ENCODE results near the gene MAN1B1. TPM values are rescaled to one million over a fixed set of nuclear protein-coding genes. Genes with fewer than 3 reads are reported as not detected.

The MAN1B1 gene
- polyA plus RNA-seq, 2 of the 4 experiments (the other 2 are of a cell fraction), result 31.7 to 48.6 TPM

DNA sequence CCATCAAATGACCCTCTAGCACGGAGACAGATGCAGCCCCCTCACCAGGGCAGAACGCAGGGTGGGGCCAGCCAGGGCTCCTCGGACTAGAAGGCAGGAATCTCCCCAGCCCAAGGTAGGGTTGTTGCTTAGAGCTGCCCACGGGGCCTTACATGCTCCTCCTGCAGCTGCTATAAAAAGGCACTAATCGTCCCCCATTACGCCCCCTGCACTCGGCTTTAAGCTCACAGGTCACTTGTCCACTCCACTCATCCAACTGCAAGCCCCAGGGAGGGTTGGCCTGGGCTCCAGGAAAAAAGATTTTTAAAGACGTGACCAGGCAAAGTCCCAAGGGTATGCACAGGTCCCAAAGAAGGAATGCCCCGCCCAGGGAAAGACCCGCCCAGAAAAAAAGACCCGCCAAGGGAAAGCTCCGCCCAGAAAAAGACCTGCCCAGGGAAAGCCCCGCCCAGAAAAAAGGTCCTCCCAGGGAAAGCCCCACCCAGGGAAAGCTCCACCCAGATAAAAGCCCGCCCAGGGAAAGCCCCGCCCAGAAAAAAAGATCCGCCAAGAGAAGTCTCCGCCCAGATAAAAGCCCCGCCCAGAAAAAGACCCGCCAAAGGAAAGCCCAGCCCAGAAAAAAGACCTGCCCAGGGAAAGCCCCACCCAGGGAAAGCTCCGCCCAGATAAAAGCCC is 63.3 kb downstream of the MAN1B1 start:
- CTCF ChIA-PET, result interaction anchor here (0.8 to 1.7 kb wide), 6 partner anchors 10 to 82 kb away, joined by 3 to 6 read pairs (median 4); partner anchors contain the start of gene LRRC26
- 21% methylated on average over 20 of the region's 20 CpGs for WGBS (ENCODE audit: missing lambda C conversion rate)
- H3K27ac ChIP-seq, result peak overlapping the region in 1 of 2 experiments; percentile 55; a peak in 3 of 6 replicates
- peak overlapping the region; percentile 45 for H3K4me2 ChIP-seq
- no peak for TF ChIP-seq CEBPB (IDR thresholded peaks at IDR 0.05)
- no peak for TF ChIP-seq EHF (CRISPR knock-in tag; IDR thresholded peaks at IDR 0.05)
- no peak for TF ChIP-seq CBX2 (IDR thresholded peaks at IDR 0.05; ENCODE audit: borderline replicate concordance, low read depth)
- no peak for TF ChIP-seq GATA3 (IDR thresholded peaks at IDR 0.05; ENCODE audit: borderline replicate concordance)
- no peak for TF ChIP-seq MAZ (IDR thresholded peaks at IDR 0.05; ENCODE audit: borderline replicate concordance, low read depth, low read length)
- no peak for TF ChIP-seq CHD4 (IDR thresholded peaks at IDR 0.05; ENCODE audit: borderline replicate concordance)
- TF ChIP-seq HDAC2 (IDR thresholded peaks at IDR 0.05), result no peak
- no peak for TF ChIP-seq ZFP36 (IDR thresholded peaks at IDR 0.05; ENCODE audit: borderline replicate concordance, partially characterized antibody)
- TF ChIP-seq MAFK (IDR thresholded peaks at IDR 0.05; ENCODE audit: partially characterized antibody), result no peak
- TF ChIP-seq SMC3 (IDR thresholded peaks at IDR 0.05), result no peak
- TF ChIP-seq RAD21 (conservative IDR thresholded peaks at IDR 0.05 in 1 of 2, IDR thresholded peaks at IDR 0.05 in 1 of 2), result no peak
- no peak for TF ChIP-seq KDM1A (IDR thresholded peaks at IDR 0.05; ENCODE audit: low read depth)
- no peak for TF ChIP-seq ZSCAN20 (CRISPR knock-in tag; IDR thresholded peaks at IDR 0.05)
- TF ChIP-seq, protein P1, sequence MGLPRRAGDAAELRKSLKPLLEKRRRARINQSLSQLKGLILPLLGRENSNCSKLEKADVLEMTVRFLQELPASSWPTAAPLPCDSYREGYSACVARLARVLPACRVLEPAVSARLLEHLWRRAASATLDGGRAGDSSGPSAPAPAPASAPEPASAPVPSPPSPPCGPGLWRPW (IDR thresholded peaks at IDR 0.05), result no peak
- TF ChIP-seq ELK1 (IDR thresholded peaks at IDR 0.05; ENCODE audit: low read depth, low read length), result no peak
- no peak for TF ChIP-seq NR3C1 (IDR thresholded peaks at IDR 0.05)
- TF ChIP-seq REST (IDR thresholded peaks at IDR 0.05), result no peak
- no peak for TF ChIP-seq HOXA7 (CRISPR knock-in tag; IDR thresholded peaks at IDR 0.05)
- H3K9me3 ChIP-seq, result no peaks in the 10 kb centered on the region
- H3K4me3 ChIP-seq, result no peak overlapping the region
- POLR2A ChIA-PET, result interaction anchor here (0.6 to 2.8 kb wide), 8 partner anchors 18 to 105 kb away, joined by 3 to 25 read pairs (median 10); partner anchors contain the start of genes ANAPC2, NELFB, SSNA1 and TPRN
- peak in 1 of 2 experiments; percentile 5; a peak in 2 of 6 replicates for ATAC-seq
- H3K4me1 ChIP-seq, result peaks cover 24% of the 10 kb centered on the region; the same call in 1 of the 3 replicates
- peak in 1 of 2 experiments; percentile 71 for DNase-seq (ENCODE audit: low read depth in 1 of 2, low spot score in 1 of 2)
- FAIRE-seq, result no peak

DNA sequence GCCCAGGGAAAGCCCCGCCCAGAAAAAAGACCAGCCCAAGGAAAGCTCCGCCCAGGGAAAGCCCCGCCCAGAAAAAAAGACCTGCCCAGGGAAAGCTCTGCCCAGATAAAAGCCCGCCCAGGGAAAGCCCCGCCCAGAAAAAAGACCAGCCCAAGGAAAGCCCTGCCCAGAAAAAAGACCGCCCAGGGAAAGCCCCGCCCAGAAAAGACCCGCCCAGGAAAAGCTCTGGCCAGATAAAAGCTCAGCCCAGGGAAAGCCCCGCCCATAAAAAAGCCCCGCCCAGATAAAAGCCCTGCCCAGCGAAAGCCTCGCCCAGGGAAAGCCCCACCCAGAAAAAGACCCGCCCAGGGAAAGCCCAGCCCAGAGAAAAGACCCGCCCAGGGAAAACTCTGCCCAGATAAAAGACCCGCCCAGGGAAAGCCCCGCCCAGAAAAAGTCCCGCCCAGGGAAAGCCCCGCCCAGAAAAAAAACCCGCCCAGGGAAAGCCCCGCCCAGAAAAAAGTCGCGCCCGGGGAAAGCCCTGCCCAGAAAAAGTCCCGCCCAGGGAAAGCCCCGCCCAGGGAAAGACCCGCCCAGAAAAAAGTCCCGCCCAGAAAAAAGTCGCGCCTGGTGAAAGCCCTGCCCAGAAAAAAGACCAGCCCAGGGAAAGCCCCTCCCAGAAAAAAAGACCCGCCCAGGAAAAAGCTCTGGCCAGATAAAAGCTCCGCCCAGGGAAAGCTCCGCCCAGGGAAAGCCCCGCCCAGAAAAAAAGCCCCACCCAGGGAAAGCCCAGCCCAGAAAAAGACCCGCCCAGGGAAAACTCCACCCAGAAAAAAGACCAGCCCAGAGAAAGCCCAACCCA is 64.1 kb downstream of the MAN1B1 start:
- POLR2A ChIA-PET, result interaction anchor here (0.6 to 2.8 kb wide), 15 partner anchors 13 to 950 kb away, joined by 3 to 25 read pairs (median 6); partner anchors contain the start of genes ANAPC2, CYSRT1, EXD3 and MAN1B1
- no peak for FAIRE-seq

More for the DNA sequence above, 64.1 kb downstream of the MAN1B1 start:
- Histone ChIP-seq H3K9me3 (no peaks in the 10 kb centered on the region), H3K27ac (peak overlapping the region in 1 of 2 experiments; percentile 55; a peak in 3 of 6 replicates), H3K4me2 (peak overlapping the region; percentile 45), H3K4me1 (peaks cover 21% of the 10 kb centered on the region; the same call in 1 of the 3 replicates), H3K4me3 (no peak overlapping the region)
- TF ChIP-seq MYC (IDR thresholded peaks at IDR 0.05; ENCODE audit: borderline replicate concordance, low read length) (no peak), ELK1 (IDR thresholded peaks at IDR 0.05; ENCODE audit: low read depth, low read length) (no peak), CHD4 (IDR thresholded peaks at IDR 0.05; ENCODE audit: borderline replicate concordance) (no peak), RFX5 (IDR thresholded peaks at IDR 0.05) (no peak)
- TF ChIP-seq, protein P1 (IDR thresholded peaks at IDR 0.05), result no peak
- CTCF ChIA-PET, result interaction anchor here (0.8 to 1.7 kb wide), 7 partner anchors 12 to 83 kb away, joined by 3 to 5 read pairs (median 4); partner anchors contain the start of gene LRRC26
- WGBS (ENCODE audit: missing lambda C conversion rate), result 1% methylated on average over 34 of the region's 34 CpGs
- peak in 1 of 2 experiments; percentile 47; a peak in 3 of 6 replicates for ATAC-seq
- peak; percentile 74 to 87 for DNase-seq (ENCODE audit: low read depth in 1 of 2, low spot score in 1 of 2)
